CD8-positive, alpha-beta memory T cell (primary cell): ENCODE results near the gene GSTM3. TPM values are rescaled to one million over a fixed set of nuclear protein-coding genes. Genes with fewer than 3 reads are reported as not detected.
"Not testable (repeated sequence)": the region's sequence is repeated elsewhere in the genome, so short reads cannot be mapped to it uniquely, and the experiment has no call there.

Source experiments
- CTCF ChIA-PET: fragments of 350-600 bp; sonication (Branson Sonifier 250); formaldehyde crosslinking; loops from one replicate; lab custom pipeline; 2021; ENCODE audit warnings: antibody characterized with exemption; lab: Charles Lee
- POLR2A ChIA-PET: fragments of 350-600 bp; sonication (Branson Sonifier 250); formaldehyde crosslinking; loops from one replicate; lab custom pipeline; 2021; ENCODE audit warnings: antibody characterized with exemption; lab: Charles Lee
- DNase-seq, 5 donors: peaks; one replicate each; pipeline versions ENCODE4 v3.0.0 to v3.0.0-alpha.2; 2020 to 2022; ENCODE audit warnings: mixed read lengths in 1 of 5
- H3K27ac ChIP-seq: one replicate; pipeline ENCODE4 v1.7.0; 2013; ENCODE audit warnings: low read depth, mild to moderate bottlenecking, low read length, moderate library complexity
- H3K27me3 ChIP-seq: 2 replicates; pipeline ENCODE4 v1.7.0; 2013; ENCODE audit warnings: low read length, mild to moderate bottlenecking; ENCODE audit not compliant: insufficient read depth, poor library complexity, severe bottlenecking
- H3K36me3 ChIP-seq: 2 replicates; pipeline ENCODE4 v1.7.0; 2013; ENCODE audit warnings: mild to moderate bottlenecking, low read length, moderate library complexity; ENCODE audit not compliant: insufficient read depth
- H3K4me1 ChIP-seq: 2 replicates; pipeline ENCODE4 v1.7.0; 2013; ENCODE audit warnings: mild to moderate bottlenecking, low read length, moderate library complexity; ENCODE audit not compliant: insufficient read depth
- H3K4me3 ChIP-seq: 2 replicates; pipeline ENCODE4 v1.7.0; 2013; ENCODE audit warnings: mild to moderate bottlenecking, low read length
- H3K9me3 ChIP-seq: 2 replicates; pipeline ENCODE4 v1.7.0; 2013; ENCODE audit warnings: mild to moderate bottlenecking, low read length
- H3K27ac Mint-ChIP-seq, 8 donors: one replicate each; pipeline ENCODE4 v1.8.0; 2020 to 2021; ENCODE audit warnings: mixed read lengths in 8 of 8, mild to moderate bottlenecking in 6 of 8, inconsistent platforms in 3 of 8, moderate library complexity in 3 of 8
- H3K27me3 Mint-ChIP-seq, 2 donors: one replicate each; pipeline ENCODE4 v1.8.0; 2020 to 2021; ENCODE audit warnings: mixed read lengths in 2 of 2, mild to moderate bottlenecking in 1 of 2, moderate library complexity in 1 of 2
- H3K36me3 Mint-ChIP-seq, 3 donors: one replicate each; pipeline ENCODE4 v1.8.0; 2020 to 2021; ENCODE audit warnings: mixed read lengths in 3 of 3, inconsistent platforms in 1 of 3, mild to moderate bottlenecking in 1 of 3
- H3K4me1 Mint-ChIP-seq, 3 donors: one replicate each; pipeline ENCODE4 v1.8.0; 2020 to 2021; ENCODE audit warnings: mixed read lengths in 3 of 3, inconsistent platforms in 1 of 3, mild to moderate bottlenecking in 1 of 3
- H3K4me3 Mint-ChIP-seq, 7 donors: one replicate each; pipeline ENCODE4 v1.8.0; 2020 to 2021; ENCODE audit warnings: mixed read lengths in 7 of 7, mild to moderate bottlenecking in 6 of 7, moderate library complexity in 4 of 7, inconsistent platforms in 2 of 7
- H3K9me3 Mint-ChIP-seq, 5 donors: one replicate each; pipeline ENCODE4 v1.8.0; 2020 to 2022; ENCODE audit warnings: mixed read lengths in 5 of 5, mild to moderate bottlenecking in 3 of 5, moderate library complexity in 2 of 5, inconsistent platforms in 1 of 5
- polyA plus RNA-seq: library from polyadenylated mRNA; unstranded; fragments of 300-500 nt; fragmentation: Illumina TruSeq; gene quantifications from one replicate; pipeline ENCODE4 v1.2.3, GENCODE V29; 2021
- total RNA-seq, 2 experiments: library from RNA; stranded (reverse); gene quantifications; one replicate each; pipeline ENCODE4 v1.2.3, GENCODE V29; 2021

Gene GSTM3
- total and polyA plus RNA-seq, 3 experiments from 2014 or later, result 7.2 to 23.1 (median 7.5) TPM

- Mint-ChIP-seq H3K27me3 (peaks cover 7 to 36% of the 10 kb centered on the region in 2 donors), H3K27ac (peak within 1 kb of the TSS in 1 of 8 donors; percentile 70), H3K9me3 (peaks cover 13 to 23% (median 16%) of the 10 kb centered on the region in 5 donors), H3K4me3 (peak within 1 kb of the TSS in 2 of 7 donors; percentile 51 to 74), H3K36me3 (peaks cover 0 to 12% (median 4%) of the 10 kb centered on the region in 3 donors)
- not testable (repeated sequence) for H3K36me3 ChIP-seq, H3K9me3 ChIP-seq, H3K27ac ChIP-seq, H3K4me1 Mint-ChIP-seq, H3K4me1 ChIP-seq, H3K4me3 ChIP-seq, DNase-seq, H3K27me3 ChIP-seq
- POLR2A ChIA-PET, result interaction anchor here (0.6 kb wide), 1 partner anchor 552 kb away, joined by 6 read pairs; no protein-coding TSS in a partner anchor
- CTCF ChIA-PET, result interaction anchor here (1.0 kb wide), 1 partner anchor 72 kb away, joined by 3 read pairs; no protein-coding TSS in a partner anchor
These were observed 29.1 kb downstream of the GSTM3 start, which contains the start of gene GSTM5 for GRCh38 chr1:109711593-109712320. Gene GSTM5, plus strand, starts transcription at chr1:109712251. Its CDS starts 62 bp downstream, at chr1:109712313.

DNA sequence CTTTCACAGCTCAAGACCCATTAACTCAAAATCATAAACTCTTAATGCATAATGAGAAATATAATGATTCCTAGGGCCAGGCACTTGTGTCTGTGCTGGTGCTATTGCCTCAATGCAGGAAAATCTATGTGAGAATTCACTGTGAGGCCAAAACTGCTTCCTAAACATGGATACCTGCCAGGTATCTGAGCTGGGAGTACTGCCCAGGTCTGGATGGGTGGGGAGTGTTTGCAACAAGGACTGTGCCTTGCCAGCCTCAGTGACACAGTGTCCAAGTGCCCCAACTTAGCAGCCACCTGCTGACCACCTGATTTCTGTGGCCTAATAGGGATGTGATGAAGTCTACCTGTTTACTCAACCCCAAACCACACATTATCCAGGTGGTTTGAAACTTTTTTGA is 31.0 kb downstream of the GSTM3 start:
- H3K4me1 Mint-ChIP-seq, H3K27me3 ChIP-seq, H3K4me3 Mint-ChIP-seq, H3K27ac Mint-ChIP-seq, H3K4me3 ChIP-seq, CTCF ChIA-PET, H3K36me3 ChIP-seq, H3K27ac ChIP-seq, DNase-seq, H3K9me3 ChIP-seq, H3K4me1 ChIP-seq, POLR2A ChIA-PET: not testable (repeated sequence)
- peaks cover 0 to 13% (median 4%) of the 10 kb centered on the region in 3 donors for H3K36me3 Mint-ChIP-seq
- peaks cover 5 to 34% of the 10 kb centered on the region in 2 donors for H3K27me3 Mint-ChIP-seq
- H3K9me3 Mint-ChIP-seq, result peaks cover 13 to 23% (median 16%) of the 10 kb centered on the region in 5 donors

DNA sequence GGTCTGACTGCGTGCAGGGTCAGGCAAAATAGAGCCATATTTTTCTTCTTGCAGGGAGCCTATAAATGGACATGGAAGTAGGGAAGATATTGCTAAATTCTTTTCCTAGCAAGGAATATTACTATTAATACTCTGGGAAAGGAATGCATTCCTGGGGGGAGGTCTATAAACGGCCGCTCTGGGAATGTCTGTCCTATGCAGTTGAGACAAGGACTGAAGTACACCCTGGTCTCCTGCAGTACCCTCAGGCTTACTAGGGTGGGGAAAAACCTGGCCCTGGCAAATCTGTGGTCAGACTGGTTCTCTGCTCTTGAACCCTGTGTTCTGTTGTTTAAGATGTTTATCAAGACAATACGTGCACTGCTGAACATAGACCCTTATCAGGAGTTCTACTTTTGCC is 31.9 kb downstream of the GSTM3 start:
- H3K4me3 ChIP-seq, H3K4me1 ChIP-seq, POLR2A ChIA-PET, H3K27ac Mint-ChIP-seq, CTCF ChIA-PET, H3K4me1 Mint-ChIP-seq, DNase-seq, H3K27me3 ChIP-seq, H3K4me3 Mint-ChIP-seq, H3K36me3 ChIP-seq, H3K27ac ChIP-seq, H3K9me3 ChIP-seq: not testable (repeated sequence)
- Mint-ChIP-seq H3K9me3 (peaks cover 13 to 25% (median 23%) of the 10 kb centered on the region in 5 donors), H3K36me3 (peaks cover 0 to 15% (median 4%) of the 10 kb centered on the region in 3 donors), H3K27me3 (peaks cover 9 to 36% of the 10 kb centered on the region in 2 donors)

DNA sequence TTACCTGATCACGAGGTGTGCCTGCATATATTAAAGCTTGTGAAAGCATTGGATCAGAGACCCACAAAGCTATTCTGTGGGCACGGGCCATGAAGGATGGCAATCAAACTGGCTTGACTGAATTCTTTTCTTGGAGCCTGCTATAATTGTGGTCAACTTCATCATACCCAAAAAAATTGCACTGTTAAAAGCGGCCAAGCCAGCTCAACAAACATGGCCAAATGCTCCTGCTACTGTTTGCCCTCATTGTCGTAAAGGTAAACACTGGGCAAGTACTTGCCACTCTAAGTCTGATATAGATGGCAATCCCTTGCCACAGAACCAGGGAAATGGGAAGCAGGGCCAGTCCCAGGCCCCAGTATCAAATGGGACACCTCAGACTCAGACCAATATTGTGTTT is 35.4 kb downstream of the GSTM3 start:
- no peak overlapping the region for H3K4me3 Mint-ChIP-seq
- peaks cover 13 to 34% (median 28%) of the 10 kb centered on the region in 5 donors for H3K9me3 Mint-ChIP-seq
- ChIA-PET CTCF (no interaction called here), POLR2A (no interaction called here)
- no peak overlapping the region for H3K27ac Mint-ChIP-seq
- H3K36me3 ChIP-seq, result no peaks in the 10 kb centered on the region
- H3K27ac ChIP-seq, result no peak overlapping the region
- no peaks in the 10 kb centered on the region for H3K9me3 ChIP-seq
- no peak overlapping the region for H3K4me3 ChIP-seq
- H3K36me3 Mint-ChIP-seq, result peaks cover 0 to 15% (median 10%) of the 10 kb centered on the region in 3 donors
- DNase-seq, result no peak
- no peaks in the 10 kb centered on the region for H3K4me1 ChIP-seq
- no peaks in the 10 kb centered on the region for H3K4me1 Mint-ChIP-seq
- H3K27me3 Mint-ChIP-seq, result peaks cover 10 to 29% of the 10 kb centered on the region in 2 donors
- H3K27me3 ChIP-seq, result no peaks in the 10 kb centered on the region

DNA sequence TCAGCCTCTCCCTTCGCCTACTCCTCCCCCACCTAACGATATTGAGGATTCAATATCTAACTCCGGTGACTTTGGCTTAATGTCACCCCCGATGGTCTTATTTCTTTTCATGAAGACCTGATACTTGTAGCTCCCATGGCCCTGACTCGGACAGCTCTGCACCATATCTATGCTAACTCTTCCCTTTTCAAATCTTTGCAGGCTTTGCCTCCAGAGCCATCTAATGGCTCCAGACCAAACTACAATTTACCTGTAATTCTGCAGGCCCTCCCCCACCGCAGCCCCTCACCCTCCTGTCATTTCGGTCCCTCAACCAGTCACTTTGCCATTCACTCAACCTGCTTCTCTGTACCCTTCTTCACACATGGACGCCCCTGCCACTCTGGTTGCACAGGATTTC is 36.7 kb downstream of the GSTM3 start:
- CTCF ChIA-PET, result no interaction called here
- no peaks in the 10 kb centered on the region for H3K36me3 ChIP-seq
- Mint-ChIP-seq H3K27ac (no peak overlapping the region), H3K4me1 (no peaks in the 10 kb centered on the region), H3K9me3 (peaks cover 10 to 28% (median 20%) of the 10 kb centered on the region in 5 donors), H3K27me3 (peaks cover 10 to 29% of the 10 kb centered on the region in 2 donors), H3K36me3 (peaks cover 0 to 11% (median 10%) of the 10 kb centered on the region in 3 donors), H3K4me3 (no peak overlapping the region)
- POLR2A ChIA-PET, result no interaction called here
- no peaks in the 10 kb centered on the region for H3K27me3 ChIP-seq
- H3K9me3 ChIP-seq, result no peaks in the 10 kb centered on the region
- no peak overlapping the region for H3K4me3 ChIP-seq
- H3K4me1 ChIP-seq, result no peaks in the 10 kb centered on the region
- H3K27ac ChIP-seq, result no peak overlapping the region
- DNase-seq, result no peak

- H3K27me3 ChIP-seq, H3K4me3 Mint-ChIP-seq, H3K4me1 ChIP-seq, H3K27ac ChIP-seq, POLR2A ChIA-PET, H3K9me3 ChIP-seq, DNase-seq, H3K4me3 ChIP-seq, H3K4me1 Mint-ChIP-seq, H3K36me3 ChIP-seq, CTCF ChIA-PET, H3K27ac Mint-ChIP-seq, H3K36me3 Mint-ChIP-seq: not testable (repeated sequence)
- peaks cover 0 to 18% (median 8%) of the 10 kb centered on the region in 5 donors for H3K9me3 Mint-ChIP-seq
- peaks cover 10 to 27% of the 10 kb centered on the region in 2 donors for H3K27me3 Mint-ChIP-seq
These were observed 37.9 kb downstream of the GSTM3 start for GRCh38 chr1:109702940-109703339.

DNA sequence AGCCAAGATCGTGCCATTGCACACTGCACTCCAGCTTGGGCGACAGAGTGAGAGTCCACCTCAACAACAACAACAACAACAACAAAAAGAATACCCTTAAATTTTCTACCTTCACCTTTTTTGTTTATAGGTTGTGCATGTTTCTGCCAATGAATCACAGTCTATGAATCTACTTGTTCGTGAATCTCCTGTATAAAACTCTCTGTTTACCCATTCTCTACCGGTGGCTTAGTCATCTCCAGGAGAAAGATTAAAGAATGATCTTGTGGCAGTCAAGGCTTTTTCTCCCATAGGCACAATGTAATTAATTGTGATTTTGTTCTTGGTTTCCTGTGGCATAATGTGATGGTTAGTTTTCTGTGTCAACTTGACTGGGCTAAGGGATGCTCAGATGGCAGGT is 43.0 kb downstream of the GSTM3 start:
- H3K9me3 ChIP-seq, DNase-seq, H3K4me1 ChIP-seq, H3K27ac ChIP-seq, H3K27ac Mint-ChIP-seq, H3K27me3 ChIP-seq, H3K4me3 Mint-ChIP-seq, H3K4me1 Mint-ChIP-seq, H3K36me3 Mint-ChIP-seq, POLR2A ChIA-PET, H3K4me3 ChIP-seq, H3K36me3 ChIP-seq, H3K9me3 Mint-ChIP-seq, CTCF ChIA-PET, H3K27me3 Mint-ChIP-seq: not testable (repeated sequence)

DNA sequence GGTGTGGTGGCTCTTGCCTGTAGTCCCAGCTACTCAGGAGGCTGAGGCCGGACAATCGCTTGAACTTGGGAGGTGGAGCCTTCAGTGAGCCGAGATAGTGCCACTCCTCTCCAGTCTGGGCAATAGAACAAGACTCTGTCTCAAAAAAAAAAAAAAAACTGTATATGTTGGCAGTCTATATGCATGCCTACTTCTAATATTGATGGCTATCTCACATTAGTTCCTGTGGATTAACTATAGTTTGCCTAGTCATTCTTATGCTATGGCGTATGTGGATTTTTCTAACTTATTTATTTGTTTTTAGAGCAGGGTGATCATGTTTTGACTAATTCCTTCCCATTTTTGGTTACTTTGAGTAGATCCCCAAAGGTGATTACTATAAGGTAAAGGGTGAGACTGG is 43.8 kb downstream of the GSTM3 start:
- H3K4me1 Mint-ChIP-seq, result no peaks in the 10 kb centered on the region
- H3K4me3 Mint-ChIP-seq, result no peak overlapping the region
- no peak for DNase-seq
- Histone ChIP-seq H3K27ac (no peak overlapping the region), H3K27me3 (no peaks in the 10 kb centered on the region), H3K4me1 (no peaks in the 10 kb centered on the region), H3K36me3 (no peaks in the 10 kb centered on the region), H3K4me3 (no peak overlapping the region), H3K9me3 (no peaks in the 10 kb centered on the region)
- ChIA-PET CTCF (no interaction called here), POLR2A (no interaction called here)
- no peaks in the 10 kb centered on the region for H3K27me3 Mint-ChIP-seq
- H3K27ac Mint-ChIP-seq, result no peak overlapping the region
- no peaks in the 10 kb centered on the region for H3K36me3 Mint-ChIP-seq
- H3K9me3 Mint-ChIP-seq, result no peaks in the 10 kb centered on the region
